Stimulated activated CD8-positive, alpha-beta memory T cell treated with anti-CD3 and anti-CD28 coated beads, Interleukin-7, amount 100 ng/mL, for 48 hours (primary cell): ENCODE measurements around the gene SLC39A6.
"Not testable (repeated sequence)": the region's sequence is repeated elsewhere in the genome, so short reads cannot be mapped to it uniquely, and the experiment has no call there.

Experiments used
- DNase-seq, 2 donors: peaks; one replicate each; pipeline ENCODE4 v3.0.0-alpha.2; 2020; ENCODE audit warnings: low read depth in 1 of 2; ENCODE audit errors: extremely low read depth in 1 of 2

The SLC39A6 gene, protein sequence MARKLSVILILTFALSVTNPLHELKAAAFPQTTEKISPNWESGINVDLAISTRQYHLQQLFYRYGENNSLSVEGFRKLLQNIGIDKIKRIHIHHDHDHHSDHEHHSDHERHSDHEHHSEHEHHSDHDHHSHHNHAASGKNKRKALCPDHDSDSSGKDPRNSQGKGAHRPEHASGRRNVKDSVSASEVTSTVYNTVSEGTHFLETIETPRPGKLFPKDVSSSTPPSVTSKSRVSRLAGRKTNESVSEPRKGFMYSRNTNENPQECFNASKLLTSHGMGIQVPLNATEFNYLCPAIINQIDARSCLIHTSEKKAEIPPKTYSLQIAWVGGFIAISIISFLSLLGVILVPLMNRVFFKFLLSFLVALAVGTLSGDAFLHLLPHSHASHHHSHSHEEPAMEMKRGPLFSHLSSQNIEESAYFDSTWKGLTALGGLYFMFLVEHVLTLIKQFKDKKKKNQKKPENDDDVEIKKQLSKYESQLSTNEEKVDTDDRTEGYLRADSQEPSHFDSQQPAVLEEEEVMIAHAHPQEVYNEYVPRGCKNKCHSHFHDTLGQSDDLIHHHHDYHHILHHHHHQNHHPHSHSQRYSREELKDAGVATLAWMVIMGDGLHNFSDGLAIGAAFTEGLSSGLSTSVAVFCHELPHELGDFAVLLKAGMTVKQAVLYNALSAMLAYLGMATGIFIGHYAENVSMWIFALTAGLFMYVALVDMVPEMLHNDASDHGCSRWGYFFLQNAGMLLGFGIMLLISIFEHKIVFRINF

DNA sequence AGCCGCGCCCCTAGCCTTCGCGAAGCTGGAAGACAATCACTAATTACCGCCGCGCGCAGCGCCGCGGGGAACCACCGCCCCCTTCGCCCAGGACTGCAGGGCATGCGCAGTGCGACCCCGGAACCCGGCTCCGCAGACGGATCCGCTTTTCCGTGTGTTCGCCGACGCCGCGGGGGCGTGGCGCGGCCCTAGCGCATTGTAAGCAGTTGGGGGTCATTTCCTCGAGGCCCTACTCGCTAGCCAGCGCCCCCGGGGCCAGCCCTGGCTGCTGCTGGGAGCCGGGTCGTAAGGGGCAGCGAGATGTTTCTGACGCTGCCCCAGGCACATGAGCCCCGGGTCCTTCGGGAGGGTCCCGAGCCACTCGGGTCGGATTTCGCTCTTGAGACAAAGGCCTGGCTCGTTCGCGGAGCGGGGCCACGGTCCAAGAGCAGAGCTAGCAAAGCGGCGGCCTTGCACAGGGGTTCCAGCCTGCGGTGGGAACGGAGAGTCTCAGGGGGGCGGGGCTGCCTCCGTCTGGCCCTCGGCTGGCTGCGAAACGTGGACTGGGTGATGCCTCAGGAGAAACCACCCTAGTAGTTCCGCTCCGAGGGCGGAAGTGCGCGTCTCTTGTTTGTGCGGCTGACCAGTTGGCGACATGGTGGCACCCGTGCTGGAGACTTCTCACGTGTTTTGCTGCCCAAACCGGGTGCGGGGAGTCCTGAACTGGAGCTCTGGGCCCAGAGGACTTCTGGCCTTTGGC, at the start of gene SLC39A6, which contains the start of gene ELP2:
TSS of gene SLC39A6 (minus strand) at position 41 of the 739 bp plus-strand sequence. CDS start 2,333 bp downstream, outside the sequence.
TSS of gene ELP2 (plus strand) at position 600 of the 739 bp plus-strand sequence. CDS start at position 635, 35 bp downstream.
- DNase-seq: peak; percentile 86 to 88

DNA sequence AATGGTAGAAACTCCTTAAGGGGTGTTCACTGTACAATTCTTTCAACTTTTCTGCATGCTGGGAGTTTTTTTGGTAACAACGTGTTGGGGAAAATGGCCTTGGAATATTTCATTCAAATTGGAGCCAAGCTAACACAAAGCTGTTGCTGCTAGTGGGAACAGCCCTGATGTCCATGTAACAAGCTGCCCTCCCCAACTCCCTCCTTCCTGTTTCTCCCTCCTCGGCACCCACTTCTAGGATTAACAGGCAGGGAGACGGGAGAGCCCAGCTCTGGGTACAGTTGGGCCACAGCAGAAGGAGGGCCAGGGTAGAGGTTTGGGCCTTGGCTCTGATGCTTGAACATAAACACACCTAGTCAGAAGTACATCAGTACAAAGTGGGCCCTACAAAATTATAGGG, 48.8 kb upstream of the SLC39A6 start:
- DNase-seq: no peak

DNA sequence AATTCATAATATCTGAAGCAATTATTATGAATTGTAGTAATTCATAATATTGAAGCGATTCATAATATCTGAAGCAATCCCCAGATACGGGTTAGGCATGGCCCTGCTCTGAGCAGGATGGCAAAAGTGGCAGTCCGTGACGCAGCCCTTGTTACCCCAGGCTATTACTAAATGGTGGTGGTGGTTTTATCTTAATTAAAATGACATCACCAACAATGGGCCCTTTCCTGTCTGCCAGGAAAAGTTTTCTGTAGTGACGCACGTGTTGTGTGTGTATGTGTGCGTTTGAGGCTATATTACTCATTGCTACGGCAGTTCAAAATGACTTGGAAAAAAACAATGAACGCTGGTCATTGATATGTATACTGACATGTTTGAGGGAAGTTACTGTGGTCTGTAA, 47.6 kb upstream of the SLC39A6 start:
- no peak for DNase-seq

DNA sequence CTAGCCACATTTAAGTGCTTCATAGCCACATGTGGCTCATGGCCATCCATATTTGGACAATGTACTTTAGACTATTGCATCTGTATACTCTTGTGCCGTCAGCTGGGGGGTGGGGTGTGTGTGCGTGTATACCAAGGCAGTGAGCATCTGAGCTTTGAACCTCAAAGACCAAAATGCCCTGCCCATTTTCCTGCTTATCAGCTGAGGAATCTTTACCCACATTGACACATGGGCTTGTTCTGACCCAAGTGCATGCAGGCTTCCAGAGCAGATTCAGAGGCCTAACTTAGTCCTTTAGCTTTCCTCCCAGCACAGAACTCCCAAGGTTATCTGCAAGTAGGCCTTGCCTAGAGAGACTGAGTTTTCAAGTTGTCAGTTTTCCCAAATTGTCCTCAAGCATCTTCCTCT, 47.0 kb upstream of the SLC39A6 start:
- no peak for DNase-seq

DNA sequence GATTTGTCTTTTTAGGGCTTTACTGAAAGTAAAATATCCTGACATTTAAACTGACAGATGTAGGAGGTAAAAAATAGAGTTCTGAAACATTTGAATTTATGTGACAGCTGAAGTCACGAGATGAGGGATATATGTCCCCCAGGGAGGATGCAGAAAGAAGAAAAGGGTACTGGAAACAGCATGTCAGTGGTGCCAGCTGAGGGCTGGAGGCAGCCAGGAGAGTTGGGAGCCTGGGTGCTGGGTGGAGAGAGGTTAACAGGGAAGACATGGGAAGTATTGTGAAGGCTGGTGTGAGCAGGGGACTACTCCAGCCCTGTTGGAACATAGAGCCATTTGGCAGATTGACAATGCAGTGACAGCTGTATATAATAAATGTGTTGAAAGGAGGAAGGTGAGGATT, 46.3 kb upstream of the SLC39A6 start:
- no peak for DNase-seq

DNA sequence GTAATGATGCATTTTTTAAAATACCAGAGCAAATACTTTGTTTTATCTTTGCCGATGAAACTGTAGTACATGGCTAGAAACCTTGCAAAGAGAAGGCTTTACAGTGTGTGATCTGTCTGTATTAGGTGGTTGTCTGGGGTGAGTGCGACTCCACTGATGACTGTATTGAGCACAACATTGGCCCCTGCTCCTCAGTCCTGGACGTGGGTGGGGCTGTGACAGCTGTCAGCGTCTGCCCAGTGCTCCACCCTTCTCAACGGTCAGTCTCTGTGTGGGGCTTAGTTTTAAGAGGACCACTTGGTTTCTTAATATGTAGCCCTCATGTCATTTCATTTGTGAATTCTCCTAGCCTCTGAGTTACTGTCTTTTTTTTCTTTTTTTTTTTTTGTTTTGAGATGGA, 40.8 kb upstream of the SLC39A6 start:
- no peak for DNase-seq

DNA sequence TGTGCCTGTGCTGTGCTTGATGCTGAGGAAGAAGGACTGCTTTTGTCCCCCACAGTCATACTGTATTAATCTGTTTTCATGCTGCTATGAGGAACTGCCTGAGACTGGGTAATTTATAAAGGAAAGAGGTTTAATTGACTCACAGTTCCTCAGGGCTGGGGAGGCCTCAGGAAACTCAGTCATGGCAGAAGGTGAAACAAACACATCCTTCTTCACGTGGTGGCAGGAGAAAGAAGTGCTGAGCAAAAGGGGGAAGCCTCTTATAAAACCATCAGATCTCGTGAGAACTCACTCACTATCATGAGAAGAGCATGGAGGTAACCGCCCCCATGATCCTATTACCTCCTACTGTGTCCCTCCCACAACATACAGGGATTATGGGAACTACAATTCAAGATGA, 39.2 kb upstream of the SLC39A6 start:
- DNase-seq: not testable (repeated sequence)

DNA sequence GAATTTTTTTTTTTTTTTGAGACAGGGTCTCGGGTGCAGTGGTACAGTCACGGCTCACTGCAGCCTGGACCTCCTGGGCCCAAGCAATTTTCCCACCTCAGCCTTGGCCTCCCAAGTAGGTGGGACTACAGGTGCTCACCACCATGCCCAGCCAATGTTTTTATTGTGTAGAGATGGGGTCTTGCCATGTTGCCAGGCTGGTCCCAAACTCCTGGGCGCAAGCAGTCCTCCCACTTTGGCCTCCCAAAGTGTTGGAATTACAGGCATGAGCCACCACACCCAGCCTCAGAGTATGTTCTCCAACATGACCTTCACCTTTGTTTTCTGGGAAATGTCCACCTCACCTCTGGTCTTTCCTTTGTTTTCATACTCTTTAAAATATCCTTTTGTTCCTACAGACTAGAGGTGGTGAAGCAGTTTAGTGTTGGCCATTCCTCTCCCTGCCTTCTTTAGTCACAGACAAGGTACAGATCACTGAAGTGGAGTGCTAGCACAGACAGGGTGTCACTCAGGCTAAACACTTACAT, 38.6 kb upstream of the SLC39A6 start:
- DNase-seq: no peak

DNA sequence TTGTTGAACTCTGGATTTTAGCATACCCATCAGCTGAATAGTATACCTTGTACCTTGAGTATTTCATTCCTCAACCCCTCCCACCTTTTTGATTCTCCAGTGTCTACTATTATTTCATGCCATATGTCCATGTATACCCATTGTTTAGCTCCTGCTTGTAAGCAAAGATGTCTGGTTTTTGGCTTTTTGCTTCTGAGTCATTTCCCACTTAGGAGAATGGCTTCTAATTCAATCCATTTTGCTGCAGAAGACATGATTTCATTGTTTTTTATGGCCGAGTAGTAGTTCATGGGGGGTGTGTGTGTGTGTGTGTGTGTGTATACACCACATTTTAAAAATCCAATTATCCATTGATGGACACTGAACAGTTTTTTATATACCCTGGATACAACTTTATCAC, 33.8 kb upstream of the SLC39A6 start:
- DNase-seq: no peak

DNA sequence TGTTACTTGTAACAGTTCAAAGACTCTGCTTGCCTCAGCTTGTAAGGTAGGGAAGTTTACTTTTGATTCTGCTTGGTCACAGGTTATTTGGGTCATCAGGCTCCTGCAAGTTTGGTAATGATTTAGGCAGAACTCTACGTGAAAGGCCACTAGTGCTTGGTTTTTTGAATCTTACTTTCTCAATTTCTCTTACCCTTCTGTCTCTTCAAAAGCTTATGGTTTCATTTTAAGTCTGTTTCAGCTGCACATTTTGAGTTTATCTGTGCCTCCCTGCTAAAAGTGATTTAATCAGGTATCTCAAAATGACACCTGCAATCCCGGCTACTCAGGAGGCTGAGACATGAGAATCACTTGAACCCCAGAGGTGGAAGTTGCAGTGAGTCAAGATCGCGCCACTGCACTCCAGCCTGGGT, 31.8 kb upstream of the SLC39A6 start:
- DNase-seq: no peak

DNA sequence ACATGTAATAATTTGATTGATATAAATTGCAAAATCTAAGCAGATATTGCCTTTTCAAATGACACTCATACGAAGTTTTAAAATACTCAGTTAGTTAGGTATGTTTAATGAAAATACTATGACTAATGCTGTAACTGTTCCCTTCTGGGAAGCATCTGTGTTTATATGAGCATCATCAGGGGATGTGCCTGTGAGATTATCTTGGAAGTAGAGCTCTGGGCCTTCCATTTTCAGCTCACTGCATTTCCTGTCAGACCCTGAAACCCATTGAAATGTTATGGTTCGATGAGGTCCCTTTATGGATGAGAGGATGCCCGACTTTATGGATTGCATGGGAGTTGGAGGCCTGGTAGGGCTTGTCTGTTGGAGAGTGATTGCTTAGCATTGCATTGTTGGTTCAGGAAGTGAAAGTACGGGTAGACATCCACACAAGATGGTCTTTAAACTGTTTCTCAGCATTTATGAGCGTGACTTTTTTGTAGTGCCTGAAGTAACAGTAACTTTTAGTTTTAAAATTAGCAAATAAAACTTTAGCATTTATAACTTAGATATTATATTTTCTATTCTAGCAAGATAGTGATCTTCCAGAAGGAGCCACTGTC, 29.2 kb upstream of the SLC39A6 start:
- no peak for DNase-seq

DNA sequence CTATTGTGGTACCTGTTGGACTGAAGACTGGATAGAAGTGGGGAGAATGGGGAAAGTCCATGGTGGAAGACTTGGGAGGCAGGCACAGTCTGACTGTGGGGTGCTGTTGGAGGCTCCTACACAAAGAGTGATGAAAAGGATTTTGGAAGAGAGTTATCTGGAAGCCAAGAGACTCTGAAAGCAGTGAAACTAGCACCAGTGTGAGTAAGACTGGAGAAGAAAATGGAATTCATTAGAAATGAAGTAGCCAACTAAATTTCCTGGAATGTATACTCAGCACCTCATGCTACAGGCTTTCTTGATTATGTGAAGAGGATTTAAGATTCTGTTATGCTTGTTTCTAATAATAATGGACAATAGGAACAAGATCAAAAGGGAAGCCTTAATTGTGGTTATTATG, 28.3 kb upstream of the SLC39A6 start:
- no peak for DNase-seq

DNA sequence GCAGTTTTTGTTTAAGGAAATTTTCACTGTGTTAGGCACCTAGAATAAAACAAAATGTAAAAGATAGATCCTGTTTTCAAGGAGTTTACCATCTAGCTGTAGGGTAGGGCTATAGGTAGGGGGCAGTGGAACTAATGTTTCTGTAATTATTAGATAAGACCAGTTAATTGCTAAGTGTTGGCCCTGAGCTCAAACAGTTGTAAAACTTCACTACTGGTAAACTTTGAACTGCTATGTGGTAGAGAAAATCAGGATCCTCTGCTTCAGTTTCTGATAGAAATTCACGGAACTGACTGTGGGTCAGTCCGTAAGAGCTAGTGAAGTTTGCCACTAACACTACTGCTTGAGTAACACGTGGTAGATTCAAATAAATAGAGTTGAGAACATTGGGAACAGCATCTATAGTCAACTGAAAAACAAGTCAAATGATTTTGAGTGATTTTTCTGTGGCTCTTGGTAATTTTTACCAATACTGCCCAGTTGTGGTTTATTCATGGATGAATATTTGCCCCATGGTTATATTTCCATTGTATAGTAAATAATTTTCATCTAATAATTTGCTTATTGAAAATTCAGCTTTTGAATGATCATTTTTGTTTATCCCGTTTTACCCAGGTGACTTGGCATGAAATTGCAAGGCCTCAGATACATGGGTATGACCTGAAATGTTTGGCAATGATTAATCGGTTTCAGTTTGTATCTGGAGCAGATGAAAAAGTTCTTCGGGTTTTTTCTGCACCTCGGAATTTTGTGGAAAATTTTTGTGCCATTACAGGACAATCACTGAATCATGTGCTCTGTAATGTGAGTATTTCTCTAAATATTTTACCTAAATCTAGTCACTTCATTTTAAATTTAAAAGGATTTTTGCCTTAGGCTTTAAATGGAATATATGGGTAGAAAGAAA, 27.0 kb upstream of the SLC39A6 start:
- no peak for DNase-seq

DNA sequence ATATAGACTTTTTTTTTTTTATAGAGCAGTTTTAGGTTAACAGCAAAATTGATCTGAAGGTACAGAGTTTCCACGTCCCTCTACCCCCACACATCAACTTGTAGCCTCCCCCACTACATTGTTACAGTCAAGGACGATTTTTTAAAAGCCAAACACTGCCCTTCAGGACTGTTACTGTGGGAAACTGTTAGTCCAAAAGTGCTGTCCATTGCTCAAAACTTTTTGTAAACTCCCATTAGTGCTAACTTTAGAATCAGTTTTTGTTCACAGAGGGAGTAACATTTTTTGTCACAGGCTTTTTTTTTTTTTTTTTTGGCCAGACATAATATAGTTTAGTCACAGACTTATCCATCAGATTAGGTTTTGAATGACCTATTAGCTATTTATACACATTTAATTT, 24.6 kb upstream of the SLC39A6 start:
- DNase-seq: no peak

DNA sequence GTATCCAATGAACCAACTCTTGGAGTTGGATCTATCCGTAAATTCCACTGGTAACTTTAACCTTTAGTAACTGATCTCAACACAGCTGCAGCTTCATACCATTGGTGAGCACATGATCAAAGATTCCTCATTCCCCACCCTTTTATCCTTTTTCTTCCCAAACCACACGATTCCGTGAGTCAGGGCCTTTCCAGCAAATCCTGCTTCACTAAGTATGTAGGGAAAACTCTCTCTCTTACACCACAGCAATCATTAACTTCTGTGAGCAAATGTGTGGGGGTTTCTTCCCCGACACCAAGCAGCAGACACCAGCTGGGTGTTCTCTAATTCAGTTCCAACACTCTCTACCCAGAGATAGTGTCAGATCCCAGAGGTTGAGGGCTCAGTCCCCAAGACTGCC, 24.1 kb upstream of the SLC39A6 start:
- no peak for DNase-seq

DNA sequence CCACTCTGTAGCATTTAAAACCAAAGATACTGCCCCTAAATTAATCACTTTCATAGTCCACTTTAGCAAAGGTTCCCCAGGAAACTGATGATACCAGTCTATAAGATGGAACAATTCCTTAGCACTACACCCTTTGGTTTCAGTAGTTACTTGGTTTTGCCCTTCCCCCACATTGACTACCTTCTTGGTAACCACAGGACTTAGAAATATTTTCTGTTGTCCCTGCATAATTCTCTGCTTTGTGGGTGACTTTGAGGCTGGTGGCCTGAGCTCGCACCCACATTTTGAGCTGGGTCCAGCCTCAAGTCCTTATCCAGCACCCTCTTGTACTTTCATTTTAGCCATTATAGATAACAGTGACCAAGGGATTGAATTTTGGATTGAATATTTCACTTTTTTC, 23.6 kb upstream of the SLC39A6 start:
- DNase-seq: no peak

DNA sequence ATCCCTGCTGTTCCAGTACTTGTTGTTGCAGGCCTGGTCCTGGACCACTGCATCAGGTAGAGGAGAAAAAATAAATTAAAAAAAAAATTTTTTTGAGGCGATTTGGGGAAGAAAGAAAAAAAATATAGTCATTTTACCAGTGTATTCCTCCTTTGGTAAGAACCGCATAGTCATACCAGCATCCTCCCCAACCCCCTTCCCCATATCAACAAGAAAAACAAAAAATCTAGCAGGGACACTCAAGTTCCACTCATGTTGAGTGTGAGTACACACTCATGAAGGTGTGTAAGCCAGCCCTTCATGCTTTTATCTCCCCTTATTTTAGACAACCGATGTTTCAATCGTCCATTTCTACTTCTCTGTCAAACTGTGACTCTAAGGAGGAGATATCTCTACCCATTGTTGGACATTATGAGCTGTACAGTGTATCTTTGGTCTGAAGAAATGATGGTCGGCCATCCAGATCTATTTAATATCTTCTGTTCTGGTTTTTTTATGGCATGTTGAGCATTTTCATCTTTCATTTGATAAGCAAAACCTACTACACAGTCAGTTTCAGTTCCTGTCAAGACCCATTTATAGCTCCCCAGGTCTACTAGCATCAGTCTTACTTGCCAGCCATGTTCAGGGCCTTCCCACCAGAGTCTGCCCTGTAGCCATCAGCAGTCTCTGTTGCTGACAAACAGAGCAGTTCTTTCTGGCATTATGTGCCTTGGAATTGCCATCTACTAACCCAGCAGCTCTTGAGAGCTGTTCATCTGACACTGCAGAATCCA, 20.6 kb upstream of the SLC39A6 start:
- DNase-seq: no peak

DNA sequence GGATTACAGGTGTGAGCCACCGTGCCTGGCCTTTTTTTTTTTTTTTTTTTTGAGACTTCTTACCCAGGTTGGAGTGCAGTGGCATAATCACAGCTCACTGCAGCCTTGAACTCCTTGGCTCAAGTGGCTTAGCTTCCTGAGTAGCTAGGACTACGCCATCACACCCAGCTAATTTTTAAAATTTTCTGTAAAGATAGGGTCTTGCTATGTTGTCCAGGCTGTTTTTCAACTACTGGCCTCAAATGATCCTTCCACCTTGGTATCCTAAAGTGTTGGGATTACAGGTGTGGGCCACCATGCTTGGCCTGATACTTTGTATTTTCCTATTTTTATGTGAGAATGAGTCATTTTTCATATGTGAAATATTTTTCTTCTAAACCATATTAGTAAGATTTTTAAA, 14.3 kb upstream of the SLC39A6 start:
- DNase-seq: no peak

DNA sequence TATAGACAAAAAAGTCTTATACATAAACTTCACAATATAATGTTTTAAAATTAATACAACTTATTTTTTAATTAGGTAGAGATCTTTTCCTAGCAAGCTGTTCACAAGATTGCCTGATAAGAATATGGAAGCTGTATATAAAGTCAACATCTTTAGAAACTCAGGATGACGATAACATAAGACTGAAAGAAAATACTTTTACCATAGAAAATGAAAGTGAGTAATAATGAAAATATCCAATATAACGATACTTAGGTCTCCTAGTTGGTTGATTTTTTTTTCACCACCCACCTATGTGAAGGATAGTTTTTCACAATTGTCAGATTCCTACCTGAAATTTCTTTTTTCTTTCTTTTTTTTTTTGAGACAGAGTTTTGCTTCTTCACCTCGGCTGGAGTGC, 13.6 kb upstream of the SLC39A6 start:
- no peak for DNase-seq
